NCI-H2196 treated with DMSO at 0.1 percent for 48 hours (cell line): Measurements from ENCODE around the gene HPCA.

Experiments
- DNase-seq: peaks from one replicate; lab custom pipeline; 2025; ENCODE audit not compliant: unreplicated experiment; lab: John Stamatoyannopoulos, UW

Gene HPCA

DNA sequence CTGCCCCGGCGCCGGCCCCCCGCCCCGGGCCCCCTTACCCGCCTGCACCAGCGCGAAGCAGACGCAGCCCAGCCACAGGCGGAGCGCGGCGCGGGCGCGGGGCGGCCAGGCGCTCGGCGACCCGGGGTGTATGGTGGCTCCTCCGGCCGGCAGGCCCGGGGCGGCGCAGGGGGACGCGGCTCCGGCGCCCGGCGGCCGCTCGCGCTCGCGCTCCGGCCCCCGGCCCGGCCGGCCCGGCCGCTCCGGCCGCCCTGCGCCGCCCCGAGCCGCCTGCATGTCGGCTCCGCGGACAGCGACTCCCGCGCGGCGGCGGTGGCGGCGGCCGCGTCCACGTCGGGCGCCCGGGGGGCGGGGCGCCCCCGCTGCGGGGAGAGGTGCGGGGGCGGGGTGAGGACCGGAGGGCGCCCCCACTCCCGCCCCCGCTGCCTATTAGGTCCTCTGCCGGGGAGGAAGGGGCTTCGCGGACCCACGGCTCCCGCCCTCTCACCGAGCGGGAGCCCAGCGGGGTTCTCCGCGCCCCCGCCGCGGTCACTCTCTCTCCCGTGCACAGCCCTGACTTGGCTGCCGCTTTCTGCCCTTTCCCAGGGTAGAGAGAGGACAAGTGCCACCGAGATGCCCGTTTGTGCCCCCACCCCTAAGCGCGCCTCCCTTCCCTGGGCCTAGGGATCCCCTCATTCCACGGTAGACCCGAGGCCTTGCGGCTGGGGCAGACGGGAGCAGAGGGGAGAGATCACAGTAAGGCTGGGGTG is 15.5 kb upstream of the HPCA start, which contains the start of gene FNDC5:
TSS of gene FNDC5 (minus strand) at position 298 of the 749 bp plus-strand sequence.
- DNase-seq, result no peak

- no peak for DNase-seq
Measured at GRCh38 chr1:32871364-32872191, 14.7 kb upstream of the HPCA start.

- no peak for DNase-seq
Measured at GRCh38 chr1:32872192-32872460, 14.2 kb upstream of the HPCA start.

DNA sequence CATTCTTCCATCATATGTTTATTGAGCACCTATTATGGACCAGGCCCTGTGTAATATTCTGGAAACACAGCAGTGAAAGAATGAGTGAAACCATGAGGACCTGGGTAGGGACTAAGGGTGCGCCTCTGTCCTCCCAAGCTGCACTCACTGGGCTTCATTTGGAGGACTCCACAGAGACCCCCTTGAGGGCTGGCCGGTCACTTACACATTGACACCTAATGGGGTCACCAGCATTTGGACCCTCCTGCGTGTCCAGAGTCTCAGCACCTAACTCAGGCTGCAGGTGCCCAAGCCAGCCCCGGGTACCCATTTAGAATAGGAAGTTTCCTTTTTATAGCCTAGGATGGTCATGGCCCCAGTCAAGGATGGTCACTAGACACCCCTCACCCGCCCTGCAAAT is 12.8 kb upstream of the HPCA start:
- DNase-seq, result no peak

DNA sequence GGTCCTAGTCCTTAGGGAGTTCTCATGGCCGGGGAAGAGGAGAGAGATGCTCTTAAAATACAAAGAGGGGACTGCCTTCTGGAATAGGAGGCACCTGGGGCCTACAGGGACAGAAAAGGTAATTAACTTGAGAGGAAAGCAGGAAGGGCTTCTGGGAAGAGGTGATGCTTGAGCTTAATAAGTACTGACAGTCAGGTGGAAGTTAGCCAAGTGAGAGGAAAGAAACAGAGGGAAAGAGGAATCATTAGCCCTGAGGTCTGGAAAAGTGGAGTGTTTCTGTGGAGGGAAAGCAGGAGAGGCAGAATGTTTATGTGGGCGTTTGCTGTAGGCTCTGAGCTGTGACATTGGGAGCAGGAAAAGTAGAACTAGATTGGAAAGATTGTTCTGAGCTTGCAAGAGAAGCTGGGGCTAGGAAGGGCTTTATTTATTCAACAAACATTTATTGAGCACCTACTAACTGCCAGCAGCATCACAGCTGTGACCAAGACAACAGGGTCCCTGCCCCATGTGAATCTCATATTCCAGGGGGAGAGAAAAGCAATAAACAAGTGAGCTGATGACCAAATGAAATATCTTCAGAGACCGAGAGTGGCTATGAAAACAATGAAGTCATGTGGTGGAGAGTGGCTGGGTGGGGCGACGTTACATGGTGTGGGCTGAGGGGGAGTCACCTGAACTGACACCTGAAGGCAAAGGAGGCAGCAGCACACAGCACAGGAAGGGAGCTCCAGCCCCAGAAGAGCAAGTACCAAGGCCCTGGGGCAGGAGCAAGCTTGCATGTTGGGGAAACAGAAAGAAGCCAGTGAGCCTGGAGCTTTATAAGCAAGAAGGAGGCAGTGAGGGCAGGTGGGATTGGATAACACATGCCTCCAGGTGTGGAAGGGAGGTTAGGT is 11.2 kb upstream of the HPCA start:
- no peak for DNase-seq

- DNase-seq, result peak; percentile 17
Measured at GRCh38 chr1:32876341-32877210, 9.7 kb upstream of the HPCA start.

- no peak for DNase-seq
Measured at GRCh38 chr1:32877211-32878110, 8.8 kb upstream of the HPCA start.

DNA sequence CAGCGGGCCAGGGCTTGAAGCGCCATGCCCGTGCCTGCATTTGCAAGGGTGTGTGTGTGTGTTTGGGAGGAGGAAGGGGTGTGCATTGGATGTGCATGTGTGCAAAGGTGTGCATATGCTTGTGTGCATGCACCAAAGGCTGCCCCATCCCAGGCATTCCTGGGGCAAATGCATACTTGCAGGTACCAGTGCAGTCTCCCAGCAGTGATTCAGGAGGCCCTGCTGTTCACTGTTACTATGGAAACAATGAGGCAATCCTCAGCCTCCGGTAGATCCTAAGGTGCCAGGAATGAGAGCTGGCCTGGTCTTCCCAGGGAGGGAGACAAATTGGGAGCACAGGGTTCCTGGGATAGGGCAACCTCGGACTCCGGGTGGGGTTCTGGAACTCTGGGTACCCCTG is 8.1 kb upstream of the HPCA start:
- DNase-seq, result no peak

- DNase-seq, result no peak
Measured at GRCh38 chr1:32878637-32879041, 7.7 kb upstream of the HPCA start.

- no peak for DNase-seq
Measured at GRCh38 chr1:32881291-32881690, 5.0 kb upstream of the HPCA start.

- DNase-seq, result no peak
Measured at GRCh38 chr1:32881871-32882850, 4.1 kb upstream of the HPCA start.

DNA sequence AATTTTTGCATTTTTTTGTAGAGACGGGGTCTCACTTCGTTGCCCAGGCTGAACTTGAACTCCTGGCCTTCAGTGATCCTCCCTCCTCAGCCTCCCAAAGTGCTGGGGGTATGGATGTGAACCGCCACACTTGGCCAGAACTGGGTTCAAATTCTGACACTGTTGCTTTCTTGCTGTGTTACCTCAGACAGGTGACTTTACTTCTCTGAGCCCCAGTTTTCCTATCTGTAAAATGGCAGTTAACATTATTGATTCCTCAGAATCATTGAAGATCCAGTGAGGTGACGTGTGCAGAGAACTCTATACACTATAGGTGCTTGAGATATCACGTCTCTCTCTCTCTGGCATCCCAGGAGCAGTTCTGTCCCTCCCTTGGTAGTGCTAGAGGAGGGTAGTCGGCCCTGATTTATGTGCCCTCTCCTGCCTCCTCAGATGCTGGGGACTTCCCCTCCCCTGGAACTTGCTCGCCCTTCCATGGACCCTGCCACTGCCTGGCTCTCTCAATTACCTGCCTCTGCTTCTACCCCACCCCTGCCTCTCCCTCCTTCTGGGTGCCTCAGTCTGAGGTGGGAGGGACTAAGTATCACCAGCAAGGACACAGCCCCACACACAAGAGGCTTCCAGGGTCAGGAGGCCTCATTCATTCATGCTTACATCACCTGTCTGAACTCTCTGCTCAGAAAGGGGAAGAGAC is 2.8 kb upstream of the HPCA start:
- no peak for DNase-seq

GRCh38 chr1:32884032-32884372 is 2.3 kb upstream of the HPCA start:
- no peak for DNase-seq

GRCh38 chr1:32884726-32885125 is 1.6 kb upstream of the HPCA start:
- DNase-seq, result no peak

DNA sequence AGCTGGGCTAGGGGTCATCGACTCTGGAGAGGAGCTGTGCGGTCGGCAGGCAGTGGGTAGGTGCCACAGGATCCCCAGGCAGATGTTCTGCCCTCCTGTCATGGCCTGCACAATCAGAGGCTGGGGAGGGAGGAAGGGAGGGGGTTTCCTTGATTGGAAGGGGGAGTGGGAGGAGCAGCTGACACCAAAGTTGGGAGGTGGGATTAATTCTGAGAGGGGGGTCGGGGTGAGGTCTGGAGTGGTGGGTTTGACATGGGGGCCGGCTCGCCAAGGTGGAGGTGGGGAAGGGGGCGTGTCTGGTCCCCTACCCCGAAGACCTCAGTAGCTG is 651 bp upstream of the HPCA start:
- DNase-seq, result no peak

DNA sequence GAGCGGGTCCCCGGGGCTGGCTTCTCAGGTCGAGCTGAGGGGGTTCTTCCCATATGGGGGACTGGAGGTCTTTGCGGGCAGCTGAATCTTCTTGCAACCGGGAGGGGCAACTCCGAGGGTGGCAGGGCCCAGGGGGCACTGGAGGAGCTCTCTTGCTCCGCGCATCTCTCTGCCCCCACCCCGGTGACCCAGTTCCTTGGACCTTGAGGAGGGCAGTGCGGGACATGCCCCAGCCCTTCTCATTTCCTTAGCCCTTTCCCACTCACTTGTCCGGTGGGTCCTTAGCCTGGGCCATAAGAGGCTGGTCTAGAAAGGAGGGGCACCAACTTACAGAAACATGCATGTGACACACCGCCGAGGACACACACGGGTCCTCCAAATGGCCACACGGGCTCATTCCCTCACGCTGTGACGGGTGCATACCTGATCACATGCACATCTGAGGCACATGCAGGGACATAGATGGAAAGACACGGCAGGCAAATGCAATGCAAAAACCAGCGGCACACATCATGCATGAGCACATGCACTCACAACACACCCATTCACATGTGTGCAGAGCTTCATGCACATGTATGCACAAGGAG is 630 bp downstream of the HPCA start:
- DNase-seq, result no peak

GRCh38 chr1:32887623-32888022 is 1.3 kb downstream of the HPCA start:
- no peak for DNase-seq

DNA sequence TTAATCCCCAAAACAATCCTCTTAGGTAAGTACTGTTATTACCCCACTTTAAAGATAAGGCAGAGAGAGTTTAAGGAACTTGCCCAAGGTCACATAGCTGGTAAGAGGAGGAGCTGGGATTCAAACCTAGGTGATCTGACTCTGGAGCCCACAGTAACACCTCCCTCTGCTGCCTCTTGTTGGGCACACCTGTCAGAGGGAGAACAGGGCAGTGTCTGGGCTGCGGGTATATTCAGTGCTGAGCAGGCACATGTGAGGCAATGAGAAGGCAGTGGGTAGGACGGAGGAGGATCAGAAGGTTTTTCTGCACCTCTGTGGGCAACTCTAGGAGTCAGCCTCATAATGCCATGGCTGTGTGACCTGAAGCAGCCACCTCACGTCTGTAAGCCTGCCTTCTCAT is 1.8 kb downstream of the HPCA start:
- no peak for DNase-seq
